Breast epithelium (tissue), 4 donors: ENCODE data around the gene C10orf95. TPM values are rescaled to one million over a fixed set of nuclear protein-coding genes. Genes with fewer than 3 reads are reported as not detected.

Source experiments
- DNase-seq, 2 donors: peaks; one replicate each; pipeline ENCODE4 v3.0.0-alpha.2; 2019; ENCODE audit warnings: low spot score in 2 of 2
- H3K27ac ChIP-seq, 2 donors: fragments of 200-600 bp; sonication (generic) in 1 of 2; one replicate each; pipeline ENCODE4 v1.5.1; 2016 to 2019; ENCODE audit warnings: mild to moderate bottlenecking in 1 of 2
- H3K27me3 ChIP-seq, 2 donors: fragments of 200-600 bp; sonication (generic) in 1 of 2; one replicate each; pipeline versions ENCODE4 v1.5.1 to v1.6.0; 2017 to 2019; ENCODE audit warnings: control low read depth in 1 of 2, mild to moderate bottlenecking in 1 of 2
- H3K36me3 ChIP-seq: fragments of 200-600 bp; one replicate; pipeline ENCODE4 v1.5.1; 2019
- H3K4me1 ChIP-seq, 2 donors: fragments of 200-600 bp; sonication (generic); one replicate each; pipeline ENCODE4 v1.5.1; 2016 to 2019; ENCODE audit warnings: control low read depth in 1 of 2
- H3K4me3 ChIP-seq, 3 donors: fragments of 200-600 bp; sonication (generic); 1 replicate in 2 of 3; 2 replicates in 1 of 3; pipeline ENCODE4 v1.5.1; 2016 to 2019; ENCODE audit warnings: mild to moderate bottlenecking in 3 of 3, moderate library complexity in 2 of 3
- H3K9me3 ChIP-seq, 2 donors: fragments of 200-600 bp; sonication (generic) in 1 of 2; one replicate each; pipeline ENCODE4 v1.5.1; 2016 to 2019; ENCODE audit warnings: control low read depth in 1 of 2
- CTCF ChIP-seq, 3 donors: fragments of 450-650 bp; IDR thresholded peaks; one replicate each; pipeline ENCODE4 v1.5.1; 2016 to 2017; ENCODE audit warnings: antibody characterized with exemption in 3 of 3, mild to moderate bottlenecking in 3 of 3, moderate library complexity in 3 of 3
- POLR2A ChIP-seq: fragments of 450-650 bp; IDR thresholded peaks from one replicate; pipeline ENCODE4 v1.6.1; 2016; ENCODE audit warnings: antibody characterized with exemption, mild to moderate bottlenecking, moderate library complexity
- POLR2AphosphoS5 ChIP-seq, 3 donors: sonication (generic); formaldehyde crosslinking; IDR thresholded peaks; one replicate each; pipeline ENCODE4 v1.6.1; 2017; ENCODE audit warnings: antibody characterized with exemption in 3 of 3
- intact Hi-C: fragments of 100-400 bp; cut with DNase I; formaldehyde crosslinking; loops from one replicate; pipeline ENCODE4 v1.15.1; 2023; ENCODE audit warnings: low total_unique reads
- total RNA-seq, 3 donors: library from RNA; depleted of rRNA; stranded (reverse); fragments of >200 nt; gene quantifications; one replicate each; pipeline ENCODE4 v1.1.0, GENCODE V29; 2016

C10orf95 gene
- total RNA-seq, 3 donors from 2014 or later: 0.33 to 0.59 TPM; not detected in 1

DNA sequence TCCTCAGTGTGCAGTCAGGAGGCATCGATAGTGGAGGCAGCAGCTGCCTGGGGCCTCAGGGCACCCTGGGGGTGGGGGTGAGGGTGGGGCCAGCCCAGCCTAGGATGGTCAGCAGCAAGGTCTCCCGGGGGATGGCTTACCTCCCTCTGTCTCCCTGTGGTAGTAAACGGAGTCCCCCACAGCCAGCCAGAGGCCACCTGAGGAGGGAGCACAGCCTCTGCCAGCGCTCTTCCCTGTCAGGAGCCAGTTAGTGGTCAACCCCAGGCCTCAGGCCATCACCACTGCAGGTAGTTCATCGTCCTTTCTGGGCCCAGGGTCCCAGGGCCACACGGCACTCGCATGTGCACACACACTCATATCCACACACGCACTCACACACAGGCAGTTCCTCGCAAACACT, 29.1 kb upstream of the C10orf95 start:
- no peaks in the 10 kb centered on the region for H3K9me3 ChIP-seq
- no peak for TF ChIP-seq CTCF (IDR thresholded peaks at IDR 0.05)
- TF ChIP-seq POLR2AphosphoS5 (IDR thresholded peaks at IDR 0.05): no peak
- TF ChIP-seq POLR2A: no peak
- peaks cover 14% of the 10 kb centered on the region for H3K36me3 ChIP-seq
- intact Hi-C loops: no loop called here
- H3K27ac ChIP-seq: no peak overlapping the region
- H3K4me3 ChIP-seq: no peak overlapping the region
- H3K27me3 ChIP-seq: no peaks in the 10 kb centered on the region
- no peak for DNase-seq
- H3K4me1 ChIP-seq: no peaks in the 10 kb centered on the region

- H3K27ac ChIP-seq: no peak overlapping the region
- no peaks in the 10 kb centered on the region for H3K27me3 ChIP-seq
- DNase-seq: no peak
Observed at GRCh38 chr10:102479651-102480050, 28.3 kb upstream of the C10orf95 start.

DNA sequence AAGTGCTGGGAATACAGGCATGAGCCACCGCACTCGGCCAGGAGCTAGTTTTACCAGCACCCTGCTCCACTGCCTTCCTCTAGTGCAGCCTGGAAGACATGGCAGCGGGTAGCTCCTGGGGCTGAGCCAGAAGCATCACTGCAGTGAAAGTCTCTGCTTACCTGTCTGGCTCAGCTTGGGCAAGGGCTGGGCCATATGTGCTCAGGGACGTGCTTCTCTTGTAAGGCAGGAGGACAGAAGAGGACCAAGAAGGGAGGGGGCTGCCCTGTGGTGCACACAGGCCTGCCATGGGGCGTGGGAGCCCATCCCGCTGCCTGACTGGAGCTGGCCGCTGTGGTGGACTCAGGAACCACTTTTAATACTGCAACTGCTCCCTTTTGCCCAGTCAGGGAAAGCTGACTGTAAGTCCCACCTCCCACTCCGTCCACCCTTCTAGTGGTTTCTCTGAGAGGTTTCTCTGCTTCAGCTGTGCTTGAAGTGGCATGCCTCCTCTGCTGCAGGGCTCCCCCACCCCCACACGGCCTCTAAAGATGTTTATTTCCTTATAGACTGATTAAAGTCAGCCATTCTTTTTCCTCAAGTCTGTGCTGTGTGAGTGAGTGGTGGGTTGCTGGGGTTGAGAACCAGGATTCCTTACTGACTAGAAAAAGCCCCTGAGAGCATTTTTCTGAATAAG, 25.3 kb upstream of the C10orf95 start:
- no peak overlapping the region for H3K4me3 ChIP-seq
- no peaks in the 10 kb centered on the region for H3K9me3 ChIP-seq
- H3K27ac ChIP-seq: no peak overlapping the region
- H3K36me3 ChIP-seq: peaks cover 2% of the 10 kb centered on the region
- no peaks in the 10 kb centered on the region for H3K27me3 ChIP-seq
- DNase-seq: no peak
- intact Hi-C loops: no loop called here
- TF ChIP-seq POLR2A: no peak
- TF ChIP-seq POLR2AphosphoS5 (IDR thresholded peaks at IDR 0.05): no peak
- TF ChIP-seq CTCF (IDR thresholded peaks at IDR 0.05): no peak
- no peaks in the 10 kb centered on the region for H3K4me1 ChIP-seq

More at GRCh38 chr10:102479651-102480050, 28.3 kb upstream of the C10orf95 start:
- intact Hi-C loops: no loop called here
- Histone ChIP-seq H3K4me1 (no peaks in the 10 kb centered on the region), H3K9me3 (no peaks in the 10 kb centered on the region), H3K36me3 (peaks cover 14% of the 10 kb centered on the region), H3K4me3 (no peak overlapping the region)
- TF ChIP-seq CTCF (IDR thresholded peaks at IDR 0.05): no peak
- no peak for TF ChIP-seq POLR2A
- TF ChIP-seq POLR2AphosphoS5 (IDR thresholded peaks at IDR 0.05): no peak

DNA sequence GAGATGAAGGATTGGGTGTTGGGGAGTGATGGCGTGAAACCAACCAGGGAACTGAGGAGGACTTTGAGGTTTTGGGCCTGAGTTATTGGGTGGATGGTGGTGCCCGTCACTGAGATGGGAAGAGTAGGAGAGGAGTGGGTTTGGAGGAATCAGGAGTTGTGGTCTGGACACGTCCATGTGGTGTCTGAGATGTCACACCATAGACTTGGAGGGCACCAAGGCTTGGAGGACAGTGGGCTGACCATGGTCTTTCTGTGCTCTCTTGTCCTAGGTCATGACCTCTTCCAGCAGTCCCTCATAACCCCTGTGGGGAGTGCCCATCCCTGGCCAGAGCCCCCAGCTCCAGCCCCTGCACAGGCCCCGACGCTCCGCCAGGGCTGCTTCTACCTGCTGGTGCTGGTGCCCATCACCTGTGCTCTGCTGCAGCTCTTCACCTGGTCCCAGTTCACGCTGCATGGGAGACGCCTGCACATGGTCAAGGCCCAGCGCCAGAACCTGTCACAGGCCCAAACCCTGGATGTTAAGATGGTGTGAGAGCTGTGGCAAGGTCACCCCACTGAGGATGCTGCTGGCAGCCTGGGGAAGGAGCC, 24.2 kb upstream of the C10orf95 start:
- intact Hi-C loops: no loop called here

More for the DNA sequence above, 24.2 kb upstream of the C10orf95 start:
- Histone ChIP-seq H3K27ac (no peak overlapping the region), H3K4me3 (no peak overlapping the region), H3K36me3 (no peaks in the 10 kb centered on the region), H3K9me3 (no peaks in the 10 kb centered on the region), H3K4me1 (no peaks in the 10 kb centered on the region), H3K27me3 (no peaks in the 10 kb centered on the region)
- no peak for DNase-seq
- TF ChIP-seq POLR2AphosphoS5 (IDR thresholded peaks at IDR 0.05): no peak
- no peak for TF ChIP-seq CTCF (IDR thresholded peaks at IDR 0.05)
- no peak for TF ChIP-seq POLR2A
